K562 (cell line): ENCODE data around the gene CLDN15. TPM values are rescaled to one million over a fixed set of nuclear protein-coding genes. Genes with fewer than 3 reads are reported as not detected.

Experiments used
- CBFA2T2 ChIP-seq: fragments of 450-650 bp; conservative IDR thresholded peaks from 2 replicates; pipeline ENCODE4 v1.6.1; 2017; ENCODE audit warnings: mild to moderate bottlenecking
- CXXC5 ChIP-seq: fragments of 250-450 bp; sonication (Bioruptor Pico); IDR thresholded peaks from 2 replicates; pipeline ENCODE4 v1.8.0; 2022; ENCODE audit warnings: inconsistent platforms, mild to moderate bottlenecking, moderate library complexity
- EP300 ChIP-seq: IDR thresholded peaks from 2 replicates; pipeline ENCODE4 v1.6.1; 2012; ENCODE audit warnings: low read length, improper control_type of control experiment
- GATAD2B ChIP-seq: fragments of 450-650 bp; IDR thresholded peaks from 2 replicates; pipeline ENCODE4 v1.6.1; 2017; ENCODE audit warnings: mild to moderate bottlenecking, borderline replicate concordance
- HOXB6 ChIP-seq: fragments of 250-450 bp; sonication (Bioruptor Pico); IDR thresholded peaks from 2 replicates; pipeline ENCODE4 v1.5.1; 2022; ENCODE audit warnings: mild to moderate bottlenecking, borderline replicate concordance
- LEF1 ChIP-seq: fragments of 450-650 bp; IDR thresholded peaks from 2 replicates; pipeline ENCODE4 v1.6.1; 2016; ENCODE audit warnings: mild to moderate bottlenecking
- MAFF ChIP-seq: IDR thresholded peaks from 2 replicates; pipeline ENCODE4 v1.6.1; 2012; ENCODE audit warnings: low read length, improper control_type of control experiment
- NFXL1 ChIP-seq: fragments of 450-650 bp; formaldehyde crosslinking; IDR thresholded peaks from 2 replicates; pipeline ENCODE4 v1.4.0; 2021; ENCODE audit warnings: mild to moderate bottlenecking
- PML ChIP-seq: IDR thresholded peaks from 2 replicates; pipeline ENCODE4 v1.6.1; 2012; ENCODE audit warnings: low read length, inconsistent platforms
- RCOR1 ChIP-seq, 2 experiments: IDR thresholded peaks; 2 replicates each; pipeline ENCODE4 v1.6.1; 2012; ENCODE audit warnings: low read depth in 2 of 2, low read length in 2 of 2, borderline replicate concordance in 1 of 2, improper control_type of control experiment in 1 of 2
- STAT5B ChIP-seq: fragments of 250-450 bp; sonication (Bioruptor Pico); IDR thresholded peaks from 2 replicates; pipeline ENCODE4 v1.8.0; 2021; ENCODE audit warnings: mild to moderate bottlenecking, inconsistent platforms
- TFAP4 ChIP-seq: sonication (generic); formaldehyde crosslinking; IDR thresholded peaks from 2 replicates; pipeline ENCODE4 v1.8.0; 2022; ENCODE audit warnings: missing genetic modification reagents, mild to moderate bottlenecking, moderate library complexity, borderline replicate concordance
- THRAP3 ChIP-seq: fragments of 450-650 bp; IDR thresholded peaks from 2 replicates; pipeline ENCODE4 v1.6.1; 2016; ENCODE audit warnings: mild to moderate bottlenecking, inconsistent platforms, borderline replicate concordance
- XRCC4 ChIP-seq: IDR thresholded peaks from one replicate; pipeline ENCODE4 v1.6.1; 2011; ENCODE audit not compliant: insufficient read depth, insufficient read length; ENCODE audit errors: extremely low read depth
- ZFP1 ChIP-seq: fragments of 450-650 bp; formaldehyde crosslinking; IDR thresholded peaks from 2 replicates; pipeline ENCODE4 v1.4.0; 2020; ENCODE audit warnings: mild to moderate bottlenecking, mixed read lengths
- ZKSCAN1 ChIP-seq: fragments of 150-350 bp; IDR thresholded peaks from 2 replicates; pipeline ENCODE4 v1.6.1; 2016; ENCODE audit warnings: low read depth, low read length
- ZNF324 ChIP-seq: fragments of 250-450 bp; sonication (Bioruptor Pico); IDR thresholded peaks from 2 replicates; pipeline ENCODE4 v1.4.0; 2020; ENCODE audit warnings: mild to moderate bottlenecking
- ZNF436 ChIP-seq: fragments of 250-450, 450-650 bp; sonication (Bioruptor Pico); formaldehyde crosslinking; IDR thresholded peaks from 2 replicates; pipeline ENCODE4 v1.7.0; 2020; ENCODE audit warnings: mild to moderate bottlenecking
- polyA plus RNA-seq, 8 experiments: library from polyadenylated mRNA; depleted of rRNA in 4 of 8; stranded (reverse) in 5 of 8; unstranded in 3 of 8; fragments of >200 nt; fragmentation: Nextera tagmentation in 2 of 8; fragmentation: Illumina TruSeq in 1 of 8; extraction: Ambion mirVana in 2 of 8; extraction: Trizol in 1 of 8; gene quantifications; 2 replicates each; pipeline versions ENCODE4 v1.2.1 to v1.2.3, GENCODE V29; 2011 to 2014; ENCODE audit warnings: inconsistent platforms in 1 of 8, missing spikeins in 1 of 8
- total RNA-seq, 7 experiments: library from RNA; depleted of rRNA in 6 of 7; stranded (reverse); fragments of >200 nt in 6 of 7; fragmentation: Illumina TruSeq in 2 of 7; extraction: Trizol in 2 of 7; gene quantifications; 2 replicates each; pipeline versions ENCODE4 v1.2.1 to v1.2.3, GENCODE V29; 2011 to 2021; ENCODE audit warnings: low replicate concordance in 1 of 7
- TF ChIP-seq, protein P1 (sequence below): fragments of 450-650 bp; IDR thresholded peaks from 2 replicates; pipeline ENCODE4 v1.6.1; 2016; ENCODE audit warnings: antibody characterized with exemption
- TF ChIP-seq, protein P2 (sequence below), 2 experiments: IDR thresholded peaks; 2 replicates each; pipeline ENCODE4 v1.6.1; 2012; ENCODE audit warnings: improper control_type of control experiment in 2 of 2, low read depth in 2 of 2, low read length in 2 of 2, borderline replicate concordance in 1 of 2
- TF ChIP-seq, protein P3 (sequence below): fragments of 450-650 bp; IDR thresholded peaks from 2 replicates; pipeline ENCODE4 v1.6.1; 2018; ENCODE audit not compliant: partially characterized antibody

The CLDN15 gene
- total and polyA plus RNA-seq, 9 of the 15 experiments (the other 6 are each of a cell fraction or from before 2014, with no cell fraction given): 0.32 to 14.5 (median 7.4) TPM

GRCh38 chr7:101233907-101234547 lies 3.6 kb downstream of the CLDN15 start (continued):
- TF ChIP-seq THRAP3 (no peak), TFAP4 (CRISPR knock-in tag) (peak; percentile 72), LEF1 (peak; percentile 17; the same call in 1 of the 2 replicates), ZKSCAN1 (peak; percentile 61; the same call in 1 of the 2 replicates), ZNF436 (no peak), RCOR1 (IDR thresholded peaks at IDR 0.05; ENCODE audit: borderline replicate concordance in 1 of 2, low read depth in 2 of 2, low read length in 2 of 2) (peak in 1 of 2 experiments; percentile 64; a peak in 1 of 4 replicates), GATAD2B (no peak), STAT5B (no peak), PML (peak; percentile 74), XRCC4 (no peak), CBFA2T2 (peak; percentile 95), ZFP1 (CRISPR knock-in tag) (no peak), ZNF324 (CRISPR knock-in tag) (no peak), NFXL1 (no peak), EP300 (peak; percentile 37; the same call in 1 of the 2 replicates), HOXB6 (no peak), MAFF (no peak), CXXC5 (peak; percentile 59)
- TF ChIP-seq, protein P1, sequence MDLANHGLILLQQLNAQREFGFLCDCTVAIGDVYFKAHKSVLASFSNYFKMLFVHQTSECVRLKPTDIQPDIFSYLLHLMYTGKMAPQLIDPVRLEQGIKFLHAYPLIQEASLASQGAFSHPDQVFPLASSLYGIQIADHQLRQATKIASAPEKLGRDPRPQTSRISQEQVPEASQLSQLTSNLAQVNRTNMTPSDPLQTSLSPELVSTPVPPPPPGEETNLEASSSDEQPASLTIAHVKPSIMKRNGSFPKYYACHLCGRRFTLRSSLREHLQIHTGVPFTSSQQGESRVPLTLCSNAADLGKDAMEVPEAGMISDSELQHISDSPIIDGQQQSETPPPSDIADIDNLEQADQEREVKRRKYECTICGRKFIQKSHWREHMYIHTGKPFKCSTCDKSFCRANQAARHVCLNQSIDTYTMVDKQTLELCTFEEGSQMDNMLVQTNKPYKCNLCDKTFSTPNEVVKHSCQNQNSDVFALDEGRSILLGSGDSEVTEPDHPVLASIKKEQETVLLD: peak; percentile 22; the same call in 1 of the 2 replicates
- TF ChIP-seq, protein P2, sequence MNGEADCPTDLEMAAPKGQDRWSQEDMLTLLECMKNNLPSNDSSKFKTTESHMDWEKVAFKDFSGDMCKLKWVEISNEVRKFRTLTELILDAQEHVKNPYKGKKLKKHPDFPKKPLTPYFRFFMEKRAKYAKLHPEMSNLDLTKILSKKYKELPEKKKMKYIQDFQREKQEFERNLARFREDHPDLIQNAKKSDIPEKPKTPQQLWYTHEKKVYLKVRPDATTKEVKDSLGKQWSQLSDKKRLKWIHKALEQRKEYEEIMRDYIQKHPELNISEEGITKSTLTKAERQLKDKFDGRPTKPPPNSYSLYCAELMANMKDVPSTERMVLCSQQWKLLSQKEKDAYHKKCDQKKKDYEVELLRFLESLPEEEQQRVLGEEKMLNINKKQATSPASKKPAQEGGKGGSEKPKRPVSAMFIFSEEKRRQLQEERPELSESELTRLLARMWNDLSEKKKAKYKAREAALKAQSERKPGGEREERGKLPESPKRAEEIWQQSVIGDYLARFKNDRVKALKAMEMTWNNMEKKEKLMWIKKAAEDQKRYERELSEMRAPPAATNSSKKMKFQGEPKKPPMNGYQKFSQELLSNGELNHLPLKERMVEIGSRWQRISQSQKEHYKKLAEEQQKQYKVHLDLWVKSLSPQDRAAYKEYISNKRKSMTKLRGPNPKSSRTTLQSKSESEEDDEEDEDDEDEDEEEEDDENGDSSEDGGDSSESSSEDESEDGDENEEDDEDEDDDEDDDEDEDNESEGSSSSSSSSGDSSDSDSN (IDR thresholded peaks at IDR 0.05; ENCODE audit: borderline replicate concordance in 1 of 2, low read depth in 2 of 2, low read length in 2 of 2): 0 out of 4 replicates have a peak, but pooled peaks of 1 of the 2 experiments have one; percentile 44
- TF ChIP-seq, protein P3, sequence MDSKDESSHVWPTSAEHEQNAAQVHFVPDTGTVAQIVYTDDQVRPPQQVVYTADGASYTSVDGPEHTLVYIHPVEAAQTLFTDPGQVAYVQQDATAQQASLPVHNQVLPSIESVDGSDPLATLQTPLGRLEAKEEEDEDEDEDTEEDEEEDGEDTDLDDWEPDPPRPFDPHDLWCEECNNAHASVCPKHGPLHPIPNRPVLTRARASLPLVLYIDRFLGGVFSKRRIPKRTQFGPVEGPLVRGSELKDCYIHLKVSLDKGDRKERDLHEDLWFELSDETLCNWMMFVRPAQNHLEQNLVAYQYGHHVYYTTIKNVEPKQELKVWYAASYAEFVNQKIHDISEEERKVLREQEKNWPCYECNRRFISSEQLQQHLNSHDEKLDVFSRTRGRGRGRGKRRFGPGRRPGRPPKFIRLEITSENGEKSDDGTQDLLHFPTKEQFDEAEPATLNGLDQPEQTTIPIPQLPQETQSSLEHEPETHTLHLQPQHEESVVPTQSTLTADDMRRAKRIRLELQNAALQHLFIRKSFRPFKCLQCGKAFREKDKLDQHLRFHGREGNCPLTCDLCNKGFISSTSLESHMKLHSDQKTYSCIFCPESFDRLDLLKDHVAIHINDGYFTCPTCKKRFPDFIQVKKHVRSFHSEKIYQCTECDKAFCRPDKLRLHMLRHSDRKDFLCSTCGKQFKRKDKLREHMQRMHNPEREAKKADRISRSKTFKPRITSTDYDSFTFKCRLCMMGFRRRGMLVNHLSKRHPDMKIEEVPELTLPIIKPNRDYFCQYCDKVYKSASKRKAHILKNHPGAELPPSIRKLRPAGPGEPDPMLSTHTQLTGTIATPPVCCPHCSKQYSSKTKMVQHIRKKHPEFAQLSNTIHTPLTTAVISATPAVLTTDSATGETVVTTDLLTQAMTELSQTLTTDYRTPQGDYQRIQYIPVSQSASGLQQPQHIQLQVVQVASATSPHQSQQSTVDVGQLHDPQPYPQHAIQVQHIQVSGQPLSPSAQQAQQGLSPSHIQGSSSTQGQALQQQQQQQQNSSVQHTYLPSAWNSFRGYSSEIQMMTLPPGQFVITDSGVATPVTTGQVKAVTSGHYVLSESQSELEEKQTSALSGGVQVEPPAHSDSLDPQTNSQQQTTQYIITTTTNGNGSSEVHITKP: peak; percentile 51
